B cell (primary cell): ENCODE data around the gene TFPT. TPM values are rescaled to one million over a fixed set of nuclear protein-coding genes. Genes with fewer than 3 reads are reported as not detected.
A peak's percentile ranks its signal among the peaks of the same experiment; 100 is the strongest.

Experiments
- ATAC-seq: fragments of 200-7000 bp; cut with Tn5 transposase; one replicate; pipeline ENCODE4 v1.10.0; 2021; ENCODE audit warnings: low read depth, mild to moderate bottlenecking, moderate number of reproducible peaks, moderate library complexity
- CTCF ChIA-PET: fragments of 350-600 bp; sonication (Branson Sonifier 250); formaldehyde crosslinking; loops from one replicate; lab custom pipeline; 2021; ENCODE audit warnings: antibody characterized with exemption, inconsistent platforms; lab: Charles Lee
- POLR2A ChIA-PET: fragments of 350-600 bp; sonication (Branson Sonifier 250); formaldehyde crosslinking; loops from one replicate; lab custom pipeline; 2021; ENCODE audit warnings: antibody characterized with exemption; lab: Charles Lee
- DNase-seq: peaks from one replicate; pipeline ENCODE4 v3.0.0; 2013
- H2AFZ ChIP-seq: 2 replicates; pipeline ENCODE4 v1.6.1; 2012; ENCODE audit warnings: mild to moderate bottlenecking, low read depth, low read length; ENCODE audit not compliant: insufficient read depth, poor library complexity, severe bottlenecking
- H3K27ac ChIP-seq, 2 donors: 1 replicate in 1 of 2; 2 replicates in 1 of 2; pipeline ENCODE4 v1.5.1; 2012 to 2013; ENCODE audit warnings: low read length in 2 of 2, mild to moderate bottlenecking in 2 of 2, moderate library complexity in 1 of 2
- H3K27me3 ChIP-seq, 4 experiments: fragments of 200-600 bp in 1 of 4; sonication (generic) in 1 of 4; replicated peaks in 1 of 4; 1 replicate in 2 of 4; 2 replicates in 2 of 4; pipeline versions ENCODE4 v1.6.1 to v1.7.0; 2013 to 2016; ENCODE audit warnings: low read length in 3 of 4, mild to moderate bottlenecking in 2 of 4, mixed read lengths in 1 of 4, moderate library complexity in 1 of 4; ENCODE audit not compliant: insufficient read depth in 4 of 4, control insufficient read depth in 3 of 4; ENCODE audit errors: control extremely low read depth in 1 of 4
- H3K36me3 ChIP-seq, 2 experiments: replicated peaks in 1 of 2; 1 replicate in 1 of 2; 2 replicates in 1 of 2; pipeline versions ENCODE4 v1.6.1 to v1.7.1; 2013; ENCODE audit warnings: low read length in 1 of 2; ENCODE audit not compliant: insufficient read depth in 2 of 2, control insufficient read depth in 1 of 2; ENCODE audit errors: control extremely low read depth in 1 of 2, extremely low read depth in 1 of 2
- H3K4me1 ChIP-seq, 2 donors: fragments of 200-600 bp in 1 of 2; sonication (generic) in 1 of 2; 1 replicate in 1 of 2; 2 replicates in 1 of 2; pipeline versions ENCODE4 v1.5.1 to v1.6.1; 2013 to 2017; ENCODE audit warnings: low read length in 2 of 2; ENCODE audit not compliant: control insufficient read depth in 2 of 2, insufficient read depth in 2 of 2
- H3K4me2 ChIP-seq: replicated peaks from 2 replicates; pipeline ENCODE3; 2012; ENCODE audit warnings: mild to moderate bottlenecking, low read depth, low read length; ENCODE audit not compliant: poor library complexity, severe bottlenecking
- H3K4me3 ChIP-seq, 5 experiments: fragments of 200-600 bp in 1 of 5; sonication (generic) in 1 of 5; 1 replicate in 3 of 5; 2 replicates in 2 of 5; pipeline versions ENCODE4 v1.5.1 to v1.7.0; 2011 to 2016; ENCODE audit warnings: low read length in 4 of 5, mild to moderate bottlenecking in 4 of 5, low read depth in 2 of 5, control low read depth in 1 of 5, moderate library complexity in 1 of 5; ENCODE audit not compliant: insufficient read depth in 1 of 5; ENCODE audit errors: control extremely low read depth in 1 of 5, extremely low read depth in 1 of 5
- H3K79me2 ChIP-seq: fragments of 200-600 bp; sonication (generic); one replicate; pipeline ENCODE4 v1.6.0; 2016; ENCODE audit warnings: low read length; ENCODE audit not compliant: control insufficient read depth, insufficient read depth
- H3K9ac ChIP-seq: fragments of 200-600 bp; sonication (generic); 2 replicates; pipeline ENCODE4 v1.6.1; 2017; ENCODE audit warnings: mild to moderate bottlenecking, low read length, moderate library complexity
- H3K9me3 ChIP-seq, 3 donors: one replicate each; pipeline versions ENCODE4 v1.6.1 to v1.7.1; 2013; ENCODE audit warnings: low read length in 2 of 3; ENCODE audit not compliant: control insufficient read depth in 2 of 3, insufficient read depth in 1 of 3; ENCODE audit errors: control extremely low read depth in 1 of 3
- H4K20me1 ChIP-seq: 2 replicates; pipeline ENCODE4 v1.6.0; 2012; ENCODE audit warnings: mild to moderate bottlenecking, low read length; ENCODE audit not compliant: insufficient read depth, control insufficient read depth, poor library complexity, severe bottlenecking
- H3K27ac Mint-ChIP-seq: one replicate; pipeline ENCODE4 v1.8.0; 2021; ENCODE audit warnings: mixed read lengths
- H3K27me3 Mint-ChIP-seq: one replicate; pipeline ENCODE4 v1.8.0; 2021; ENCODE audit warnings: mixed read lengths
- H3K4me1 Mint-ChIP-seq: one replicate; pipeline ENCODE4 v1.8.0; 2021; ENCODE audit warnings: mixed read lengths
- H3K4me3 Mint-ChIP-seq: one replicate; pipeline ENCODE4 v1.8.0; 2021; ENCODE audit warnings: mixed read lengths
- H3K9me3 Mint-ChIP-seq: one replicate; pipeline ENCODE4 v1.8.0; 2022; ENCODE audit warnings: mixed read lengths; ENCODE audit not compliant: insufficient read depth
- CTCF ChIP-seq: fragments of 200-600 bp; IDR thresholded peaks from one replicate; pipeline ENCODE4 v1.8.0; 2022; ENCODE audit warnings: antibody characterized with exemption, mild to moderate bottlenecking
- EZH2 ChIP-seq: IDR thresholded peaks from 2 replicates; pipeline ENCODE4 v1.6.1; 2012; ENCODE audit warnings: borderline replicate concordance, low read depth, mild to moderate bottlenecking, moderate library complexity, low read length; ENCODE audit not compliant: insufficient read depth, poor library complexity, severe bottlenecking
- WGBS: methylation state at CpG from one replicate; pipeline ENCODE4 v1.1.5; 2013; ENCODE audit warnings: missing lambda C conversion rate; ENCODE audit not compliant: insufficient coverage; 5-methylcytosine and 5-hydroxymethylcytosine counted together
- intact Hi-C: fragments of 100-400 bp; cut with micrococcal nuclease; formaldehyde crosslinking; loops from one replicate; pipeline ENCODE4 v1.10.0; 2022
- polyA plus RNA-seq: library from polyadenylated mRNA; depleted of rRNA; stranded (reverse); fragments of >200 nt; gene quantifications from 2 replicates; pipeline ENCODE4 v1.2.3, GENCODE V29; 2012
- total RNA-seq, 2 donors: library from RNA; stranded (reverse); fragments of 120-200 nt in 1 of 2; gene quantifications; 1 replicate in 1 of 2; 2 replicates in 1 of 2; pipeline versions ENCODE4 v1.2.3 to v1.2.4, GENCODE V29; 2013 to 2022

TFPT gene
- total and polyA plus RNA-seq, 2 donors (not counting 1 experiment from before 2014, with no cell fraction given): 8.4 to 12.7 TPM

- TF ChIP-seq CTCF: no peak
- Mint-ChIP-seq H3K4me1 (peaks cover 20% of the 10 kb centered on the region), H3K4me3 (peak overlapping the region; percentile 24), H3K27me3 (no peaks in the 10 kb centered on the region), H3K9me3 (no peaks in the 10 kb centered on the region), H3K27ac (no peak overlapping the region)
- Histone ChIP-seq H3K4me1 (peaks cover 6 to 13% of the 10 kb centered on the region in 2 donors), H3K27ac (no peak overlapping the region), H3K79me2 (peaks cover 55% of the 10 kb centered on the region), H3K4me2 (no peak overlapping the region), H3K9me3 (peaks cover 0 to 8% (median 0%) of the 10 kb centered on the region in 3 donors), H2AFZ (no peak overlapping the region), H3K27me3 (no peaks in the 10 kb centered on the region), H4K20me1 (peaks cover 9% of the 10 kb centered on the region), H3K9ac (no peak overlapping the region), H3K36me3 (peaks cover under 1 to 32% of the 10 kb centered on the region in 2 experiments), H3K4me3 (no peak overlapping the region)
- 96% methylated on average over 10 of the region's 10 CpGs for WGBS
- ATAC-seq (no peak), DNase-seq (peak; percentile 7)
- POLR2A ChIA-PET: interaction anchor here (0.7 kb wide), 1 partner anchor 39 kb away, joined by 9 read pairs; no protein-coding TSS in a partner anchor
- CTCF ChIA-PET: interaction anchor here (0.6 kb wide), 1 partner anchor 233 kb away, joined by 3 read pairs; no protein-coding TSS in a partner anchor
- intact Hi-C loops: no loop called here
Observed at GRCh38 chr19:54105796-54106195, 9.7 kb downstream of the TFPT start.

- no peak overlapping the region for H3K27ac Mint-ChIP-seq
- 95% methylated on average over 5 of the region's 11 CpGs for WGBS
- Histone ChIP-seq H3K9ac (no peak overlapping the region), H3K4me2 (no peak overlapping the region), H4K20me1 (peaks cover 9% of the 10 kb centered on the region), H3K27me3 (no peaks in the 10 kb centered on the region), H3K36me3 (peaks cover 0 to 26% of the 10 kb centered on the region in 2 experiments), H3K4me1 (peaks cover 6 to 13% of the 10 kb centered on the region in 2 donors), H3K79me2 (peaks cover 48% of the 10 kb centered on the region), H3K27ac (no peak overlapping the region), H3K9me3 (peaks cover 0 to 8% (median 0%) of the 10 kb centered on the region in 3 donors), H2AFZ (no peak overlapping the region), H3K4me3 (no peak overlapping the region)
- no peaks in the 10 kb centered on the region for H3K27me3 Mint-ChIP-seq
- ATAC-seq: no peak
- H3K9me3 Mint-ChIP-seq: no peaks in the 10 kb centered on the region
- ChIA-PET CTCF (no interaction called here), POLR2A (interaction anchor here (0.7 kb wide), 2 partner anchors 39 to 92 kb away, joined by 4 to 9 read pairs; no protein-coding TSS in a partner anchor)
- peaks cover 20% of the 10 kb centered on the region for H3K4me1 Mint-ChIP-seq
- no peak for DNase-seq
- intact Hi-C loops: loop anchor here (5.0 kb wide), 1 partner anchor 908 kb away; no protein-coding TSS in a partner anchor
- TF ChIP-seq EZH2: no peak
- TF ChIP-seq CTCF: no peak
- H3K4me3 Mint-ChIP-seq: no peak overlapping the region
Observed at GRCh38 chr19:54104998-54105715, 10.3 kb downstream of the TFPT start.
